ENCODE data around the gene EEF1G.
"Not testable (repeated sequence)": the region's sequence is repeated elsewhere in the genome, so short reads cannot be mapped to it uniquely, and the experiment has no call there.

Gene EEF1G

GRCh38 chr11:62555464-62556107 lies 18.1 kb downstream of the EEF1G start:
- peak overlapping the region; percentile 80 to 87 for H3K4me3 Mint-ChIP-seq
- H3K9me3 Mint-ChIP-seq: no peaks in the 10 kb centered on the region
- H3K27ac Mint-ChIP-seq: peak overlapping the region; percentile 87 to 97
- peaks cover 100% of the 10 kb centered on the region for H3K4me1 Mint-ChIP-seq
- ATAC-seq (peak; percentile 43), DNase-seq (peak; percentile 67 to 80)
- H3K27me3 Mint-ChIP-seq: no peaks in the 10 kb centered on the region

- no peaks in the 10 kb centered on the region for H3K9me3 Mint-ChIP-seq
- peaks cover 100% of the 10 kb centered on the region for H3K4me1 Mint-ChIP-seq
- peak overlapping the region; percentile 25 to 33 for H3K4me3 Mint-ChIP-seq
- peak overlapping the region; percentile 87 to 97 for H3K27ac Mint-ChIP-seq
- ATAC-seq: no peak
- no peaks in the 10 kb centered on the region for H3K27me3 Mint-ChIP-seq
- DNase-seq: no peak
Measured at GRCh38 chr11:62554387-62555167, 19.1 kb downstream of the EEF1G start.

- Mint-ChIP-seq H3K4me1 (peaks cover 100% of the 10 kb centered on the region), H3K9me3 (no peaks in the 10 kb centered on the region), H3K27me3 (peaks cover under 1% of the 10 kb centered on the region), H3K4me3 (peak overlapping the region; percentile 53 to 58), H3K27ac (peak overlapping the region; percentile 87 to 97)
- ATAC-seq: no peak
- no peak for DNase-seq
Measured at GRCh38 chr11:62553839-62554361, 19.8 kb downstream of the EEF1G start.

DNA sequence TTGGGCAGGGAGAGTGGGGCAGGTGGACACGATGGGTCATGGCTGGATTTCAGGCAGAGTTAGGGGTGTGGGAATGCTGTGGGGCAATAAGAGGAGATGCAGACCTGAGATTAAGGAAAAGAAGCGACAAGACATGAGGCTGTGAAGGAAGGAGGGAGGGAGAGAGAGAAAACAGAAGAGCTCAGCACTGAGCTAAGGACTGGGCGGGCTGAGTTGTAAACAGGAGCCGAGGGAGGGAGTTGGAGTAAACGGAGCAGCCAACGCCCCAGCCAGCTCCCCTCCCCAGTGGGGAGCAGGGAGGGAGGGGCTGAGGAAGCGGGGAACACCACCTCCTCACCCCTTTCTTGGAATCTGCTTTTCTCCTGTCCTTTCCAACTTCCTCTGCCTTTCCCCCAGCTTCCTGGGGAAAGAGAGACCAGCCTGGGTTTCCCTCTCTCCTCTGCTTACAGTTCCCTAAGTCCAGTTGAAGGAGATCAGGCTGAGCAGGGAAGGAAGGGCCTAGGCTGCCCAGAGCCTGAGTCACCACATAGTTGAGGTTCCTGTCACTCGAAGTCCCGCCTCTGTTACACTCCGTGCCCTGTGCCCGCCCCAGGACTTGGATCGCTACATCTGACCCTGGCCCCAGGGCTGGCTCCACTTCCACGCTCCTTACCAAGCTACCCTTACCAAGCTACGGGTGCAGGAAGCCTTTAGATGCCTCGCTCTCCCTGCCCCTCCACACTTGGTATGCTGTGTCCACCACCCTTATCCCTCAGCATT lies 20.4 kb downstream of the EEF1G start:
- peak in 1 of 2 donors; percentile 51 for DNase-seq
- Mint-ChIP-seq H3K27me3 (peaks cover 7% of the 10 kb centered on the region), H3K4me1 (peaks cover 97% of the 10 kb centered on the region), H3K27ac (peak overlapping the region; percentile 81 to 94), H3K4me3 (peak overlapping the region; percentile 58 to 62), H3K9me3 (no peaks in the 10 kb centered on the region)
- no peak for ATAC-seq

DNA sequence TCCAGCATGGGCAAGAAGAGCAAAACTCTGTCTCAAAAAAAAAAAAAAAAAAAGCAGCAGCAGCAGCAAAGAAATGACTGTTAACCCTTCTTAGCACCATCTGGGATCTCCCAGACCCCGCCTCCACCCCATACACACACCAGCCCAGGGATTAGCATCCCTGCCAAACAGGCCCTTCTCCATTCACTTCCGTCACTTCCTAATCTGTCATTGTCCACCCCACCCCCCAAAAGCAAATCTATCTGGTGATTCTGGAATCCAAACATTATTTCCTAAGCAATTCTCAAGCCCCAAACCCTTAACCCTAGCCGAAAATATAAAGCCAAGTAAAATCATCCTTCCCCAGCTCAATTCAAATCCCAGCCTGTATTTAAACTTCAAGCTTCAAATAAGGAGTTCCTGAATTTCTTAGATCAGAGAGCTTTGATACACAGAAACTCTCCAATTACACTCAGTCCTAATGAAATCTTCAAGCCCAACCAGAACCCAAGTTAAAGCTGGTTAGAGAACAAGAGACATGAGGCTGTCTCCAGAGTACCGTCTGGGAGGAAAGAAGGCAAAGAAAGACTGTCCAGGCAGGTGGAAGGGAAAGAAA lies 21.1 kb downstream of the EEF1G start:
- Mint-ChIP-seq H3K4me1 (peaks cover 97% of the 10 kb centered on the region), H3K27ac (peak overlapping the region; percentile 94), H3K27me3 (peaks cover 14% of the 10 kb centered on the region), H3K4me3 (peak overlapping the region; percentile 62 to 65), H3K9me3 (no peaks in the 10 kb centered on the region)
- no peak for ATAC-seq
- DNase-seq: no peak

DNA sequence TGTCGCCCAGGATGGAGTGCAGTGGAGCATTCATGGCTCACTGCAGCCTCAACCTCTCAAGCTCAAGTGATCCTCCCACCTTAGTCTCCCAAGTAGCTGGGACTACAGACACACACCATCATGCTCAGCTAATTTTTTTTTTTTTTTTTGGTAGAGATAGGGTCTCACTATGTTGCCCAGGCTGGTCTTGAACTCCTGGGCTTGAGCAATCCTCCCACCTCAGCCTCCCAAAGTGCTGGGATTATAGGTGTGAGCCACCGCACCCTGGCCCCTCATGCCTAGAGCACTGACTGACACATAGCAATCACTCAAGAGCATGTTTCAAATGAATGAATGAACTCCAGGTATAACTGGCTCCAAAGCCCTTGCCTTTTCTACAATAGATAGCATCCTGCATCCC lies 23.2 kb downstream of the EEF1G start:
- Mint-ChIP-seq H3K27me3 (peaks cover 20% of the 10 kb centered on the region), H3K4me1 (peaks cover 85% of the 10 kb centered on the region)
- H3K4me3 Mint-ChIP-seq, DNase-seq, H3K27ac Mint-ChIP-seq, H3K9me3 Mint-ChIP-seq, ATAC-seq: not testable (repeated sequence)

GRCh38 chr11:62548545-62549335 lies 25.0 kb downstream of the EEF1G start:
- no peaks in the 10 kb centered on the region for H3K9me3 Mint-ChIP-seq
- H3K4me3 Mint-ChIP-seq: no peak overlapping the region
- H3K27me3 Mint-ChIP-seq: peaks cover 20% of the 10 kb centered on the region
- ATAC-seq: no peak
- peaks cover 85% of the 10 kb centered on the region for H3K4me1 Mint-ChIP-seq
- H3K27ac Mint-ChIP-seq: peak overlapping the region in 1 of 2 donors; percentile 85
- no peak for DNase-seq

DNA sequence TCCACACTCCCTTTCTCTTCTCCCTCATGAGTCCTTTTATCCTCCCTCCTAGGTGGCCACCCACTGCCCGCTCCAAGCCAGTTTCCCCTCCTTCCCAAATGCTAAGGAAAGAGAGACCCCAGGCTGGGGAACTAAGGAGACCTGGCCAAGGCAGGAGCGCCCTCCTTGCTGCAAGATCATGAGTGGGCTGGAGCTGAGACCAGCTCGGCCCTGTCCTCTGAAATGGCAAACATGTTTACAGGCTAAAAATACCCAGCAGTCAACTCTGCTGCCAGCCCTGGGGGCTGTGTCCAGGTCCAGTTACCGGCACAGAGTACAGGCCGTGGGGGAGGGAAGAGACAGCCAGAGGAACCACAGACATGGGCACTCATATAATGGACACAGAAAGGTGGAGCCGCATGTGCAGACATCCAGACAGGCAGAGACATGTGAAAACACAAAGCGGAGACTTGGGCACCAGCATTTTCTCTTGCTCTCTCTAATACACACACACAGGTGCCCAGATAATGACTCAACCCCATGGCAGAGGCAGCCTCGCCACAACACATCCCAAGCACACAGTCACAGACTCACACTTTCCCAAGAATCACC lies 25.9 kb downstream of the EEF1G start:
- Mint-ChIP-seq H3K27me3 (peaks cover 20% of the 10 kb centered on the region), H3K4me3 (peak overlapping the region; percentile 63 to 75), H3K27ac (no peak overlapping the region), H3K9me3 (no peaks in the 10 kb centered on the region), H3K4me1 (peaks cover 85% of the 10 kb centered on the region)
- DNase-seq: no peak
- no peak for ATAC-seq

GRCh38 chr11:62546929-62547625 lies 26.6 kb downstream of the EEF1G start:
- ATAC-seq (no peak), DNase-seq (no peak)
- Mint-ChIP-seq H3K4me3 (peak overlapping the region; percentile 63 to 75), H3K4me1 (peaks cover 85% of the 10 kb centered on the region), H3K27ac (peak overlapping the region in 1 of 2 donors; percentile 4), H3K9me3 (no peaks in the 10 kb centered on the region), H3K27me3 (peaks cover 20% of the 10 kb centered on the region)

DNA sequence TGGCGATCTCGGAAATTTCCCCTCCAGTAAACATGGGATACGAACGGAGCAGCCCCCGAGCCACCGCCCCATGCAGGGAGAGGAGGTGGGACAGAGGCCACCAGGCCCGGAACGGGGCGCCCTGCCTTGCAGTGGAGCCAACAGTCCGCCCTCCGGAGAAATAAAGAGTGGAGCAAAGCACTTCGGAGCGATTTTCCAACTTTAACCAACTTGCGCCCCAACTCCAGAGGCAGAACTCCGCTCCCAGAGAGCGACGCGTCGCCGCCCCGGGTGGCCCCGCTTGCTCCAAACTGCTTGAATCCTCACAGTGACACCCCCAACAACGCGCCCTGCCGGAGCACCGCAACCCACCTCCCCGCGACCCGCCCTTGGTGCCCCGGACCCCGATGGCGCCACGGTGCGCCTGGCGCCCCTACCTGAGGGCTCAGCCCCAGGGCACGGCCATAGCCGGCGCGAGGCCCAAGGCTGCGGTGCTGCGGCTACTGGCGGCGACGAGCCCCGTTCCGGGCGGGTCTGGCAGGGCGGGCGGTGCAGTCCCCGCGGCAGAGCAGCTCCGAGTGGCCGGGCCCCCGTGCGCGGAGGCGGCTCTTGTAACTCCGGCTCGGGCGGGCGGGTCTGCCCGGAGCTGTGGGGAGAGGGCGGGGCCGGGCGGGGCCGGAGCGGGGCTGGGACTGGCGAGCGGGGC lies 27.3 kb downstream of the EEF1G start, which contains the start of gene AHNAK:
TSS of gene AHNAK (minus strand) at position 563 of the 685 bp plus-strand sequence. CDS start 10,708 bp downstream, outside the sequence.
- peaks cover 85% of the 10 kb centered on the region for H3K4me1 Mint-ChIP-seq
- H3K4me3 Mint-ChIP-seq: peak within 1 kb of the TSS; percentile 95 to 96
- DNase-seq (peak; percentile 73 to 76), ATAC-seq (peak; percentile 55)
- no peaks in the 10 kb centered on the region for H3K9me3 Mint-ChIP-seq
- peaks cover 20% of the 10 kb centered on the region for H3K27me3 Mint-ChIP-seq
- peak within 1 kb of the TSS; percentile 11 to 91 for H3K27ac Mint-ChIP-seq

DNA sequence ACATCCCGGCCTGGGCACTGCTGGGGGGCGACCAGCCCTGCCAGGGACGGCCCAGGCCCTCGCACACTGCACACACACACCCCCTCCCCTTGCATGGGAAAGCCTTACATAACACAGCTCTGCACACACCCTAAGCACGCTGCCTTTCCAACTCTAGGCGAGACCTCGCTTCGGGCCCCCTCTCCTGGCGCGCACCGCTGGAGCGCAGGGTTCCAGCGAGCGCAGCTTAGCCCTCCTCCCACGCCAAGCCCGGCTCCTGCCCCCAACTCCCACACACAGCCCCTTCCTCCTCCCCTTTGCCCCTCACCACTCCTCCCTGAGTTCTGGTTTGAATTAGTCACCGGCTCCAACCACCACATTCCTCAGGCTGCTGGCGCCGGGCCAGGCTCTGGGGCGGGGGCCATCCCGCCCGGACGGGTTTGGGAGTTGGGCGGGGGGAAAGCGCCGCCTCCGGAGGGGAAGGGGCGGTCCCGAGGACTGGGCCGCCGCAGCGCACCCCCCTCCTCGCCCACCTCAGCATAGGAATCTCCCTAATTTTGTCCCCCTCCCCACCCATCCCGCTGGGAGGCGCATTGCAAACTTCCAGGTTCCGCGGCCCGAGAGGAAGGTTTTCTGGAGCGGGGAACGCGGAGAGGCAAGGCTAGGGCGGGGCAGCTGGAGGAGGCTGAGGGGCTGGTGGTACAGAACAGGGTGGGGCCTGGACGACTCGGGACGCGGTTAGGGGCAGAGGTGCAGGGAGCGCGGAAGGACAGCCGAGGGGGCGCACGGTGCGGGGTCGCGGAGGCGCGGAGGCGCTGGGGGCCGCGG lies 28.1 kb downstream of the EEF1G start:
- peak overlapping the region; percentile 91 to 96 for H3K27ac Mint-ChIP-seq
- no peaks in the 10 kb centered on the region for H3K9me3 Mint-ChIP-seq
- H3K27me3 Mint-ChIP-seq: peaks cover 20% of the 10 kb centered on the region
- peak overlapping the region; percentile 95 to 96 for H3K4me3 Mint-ChIP-seq
- peaks cover 85% of the 10 kb centered on the region for H3K4me1 Mint-ChIP-seq
- ATAC-seq: peak; percentile 52
- DNase-seq: peak in 1 of 2 donors; percentile 57

GRCh38 chr11:62544581-62545436 lies 28.9 kb downstream of the EEF1G start:
- Mint-ChIP-seq H3K9me3 (no peaks in the 10 kb centered on the region), H3K4me3 (peak overlapping the region; percentile 95 to 96), H3K4me1 (peaks cover 80% of the 10 kb centered on the region), H3K27ac (peak overlapping the region; percentile 44 to 61), H3K27me3 (peaks cover 20% of the 10 kb centered on the region)
- ATAC-seq (peak; percentile 11), DNase-seq (no peak)

Measured in stimulated activated naive CD8-positive, alpha-beta T cell treated with anti-CD3 and anti-CD28 coated beads, Interleukin-15, amount 100 ng/mL, for 72 hours (primary cell).